ENCODE measurements around the gene NUCB1.

Gene NUCB1

DNA sequence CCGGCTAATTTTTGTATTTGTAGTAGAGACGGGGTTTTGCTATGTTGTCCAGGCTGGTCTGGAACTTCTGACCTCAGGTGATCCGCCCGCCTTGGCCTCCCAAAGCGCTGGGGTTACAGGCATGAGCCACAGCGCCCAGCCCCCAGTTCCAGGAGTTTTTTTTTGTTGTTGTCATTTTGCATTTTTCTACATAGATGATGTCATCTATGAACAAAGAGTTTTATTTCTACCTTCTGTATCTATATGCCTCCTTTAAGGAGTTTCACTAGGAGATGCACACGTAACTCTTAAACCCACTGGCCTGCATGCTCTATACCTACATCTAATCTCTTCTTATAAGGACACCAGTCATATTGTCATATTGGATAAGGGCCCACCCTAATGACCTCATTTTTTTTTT, 38.1 kb downstream of the NUCB1 start:
- no peak for DNase-seq

DNA sequence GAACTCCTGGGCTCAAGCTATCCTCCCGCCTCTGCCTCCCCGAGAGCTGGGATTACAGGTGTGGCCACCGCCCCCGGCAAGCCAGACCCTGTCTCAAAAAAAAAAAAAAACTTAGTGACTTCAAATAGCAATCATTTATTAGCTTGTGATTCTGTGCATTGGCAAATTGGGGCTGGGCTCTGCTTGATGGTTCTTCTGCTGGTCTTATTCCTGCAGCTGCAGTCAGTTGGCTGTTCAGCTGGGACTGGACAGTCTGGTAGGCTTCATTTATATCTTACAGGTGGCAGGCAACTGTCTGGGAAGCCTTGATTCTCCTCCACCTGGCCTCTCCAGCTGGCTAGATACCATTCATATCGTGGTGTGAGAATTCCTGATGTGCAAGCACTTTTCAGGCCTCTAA, 40.8 kb downstream of the NUCB1 start:
- no peak for DNase-seq

DNA sequence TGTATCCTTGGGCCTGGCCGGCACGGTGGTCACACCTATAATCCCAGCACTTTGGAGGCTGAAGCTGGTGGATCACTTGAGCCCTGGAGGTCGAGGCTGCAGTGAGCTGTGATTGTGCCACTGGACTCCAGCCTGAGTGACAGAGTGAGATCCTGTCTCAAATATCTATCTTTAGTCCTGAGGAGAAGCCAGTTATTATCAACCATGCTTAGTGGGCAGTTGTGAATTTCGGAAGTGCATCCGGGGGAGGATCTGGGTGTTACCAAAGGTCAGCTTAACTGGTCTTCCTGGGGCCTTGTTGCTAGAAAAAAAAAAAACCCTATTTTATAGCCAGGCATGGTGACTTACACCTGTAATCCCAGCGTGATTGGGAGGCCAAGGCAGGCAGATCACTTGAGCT, 43.0 kb downstream of the NUCB1 start:
- no peak for DNase-seq

DNA sequence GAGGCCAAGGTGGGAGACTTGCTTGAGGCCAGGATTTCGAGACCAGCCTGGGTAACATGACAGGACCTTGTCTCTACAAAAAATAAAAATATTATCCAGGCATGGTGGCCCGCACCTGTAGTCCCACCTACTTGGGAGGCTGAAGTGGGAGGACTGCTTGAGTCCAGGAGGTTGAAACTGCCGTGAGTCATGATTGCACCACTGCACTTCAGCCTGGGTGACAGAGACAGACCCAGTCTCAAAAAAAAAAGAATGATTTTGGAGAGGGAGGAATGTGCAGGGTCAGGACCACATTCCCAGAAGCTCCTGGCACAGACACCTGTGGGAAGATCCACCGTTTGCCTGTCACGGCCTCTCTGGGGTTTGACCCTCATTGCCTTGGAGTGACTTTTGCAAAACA, 45.3 kb downstream of the NUCB1 start:
- no peak for DNase-seq

DNA sequence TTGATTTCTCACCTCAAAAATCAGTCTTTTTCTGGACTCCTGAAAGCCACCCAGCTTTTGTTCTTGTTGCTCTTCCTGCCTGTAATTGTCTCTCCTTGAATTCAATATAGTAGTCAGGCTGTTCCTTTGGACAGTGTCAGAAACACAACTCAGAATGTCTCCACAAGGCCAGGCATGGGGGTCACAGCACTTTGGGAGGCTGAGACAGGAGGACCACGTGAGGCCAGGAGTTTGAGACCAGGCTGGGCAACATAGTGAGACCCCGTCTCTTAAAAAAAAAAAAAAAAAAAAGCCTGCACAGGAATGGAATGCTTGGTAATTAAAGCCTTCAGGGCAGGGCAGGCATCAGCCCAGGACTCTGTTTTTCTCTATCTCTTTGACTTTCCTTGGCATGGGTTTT, 45.7 kb downstream of the NUCB1 start:
- DNase-seq: no peak

DNA sequence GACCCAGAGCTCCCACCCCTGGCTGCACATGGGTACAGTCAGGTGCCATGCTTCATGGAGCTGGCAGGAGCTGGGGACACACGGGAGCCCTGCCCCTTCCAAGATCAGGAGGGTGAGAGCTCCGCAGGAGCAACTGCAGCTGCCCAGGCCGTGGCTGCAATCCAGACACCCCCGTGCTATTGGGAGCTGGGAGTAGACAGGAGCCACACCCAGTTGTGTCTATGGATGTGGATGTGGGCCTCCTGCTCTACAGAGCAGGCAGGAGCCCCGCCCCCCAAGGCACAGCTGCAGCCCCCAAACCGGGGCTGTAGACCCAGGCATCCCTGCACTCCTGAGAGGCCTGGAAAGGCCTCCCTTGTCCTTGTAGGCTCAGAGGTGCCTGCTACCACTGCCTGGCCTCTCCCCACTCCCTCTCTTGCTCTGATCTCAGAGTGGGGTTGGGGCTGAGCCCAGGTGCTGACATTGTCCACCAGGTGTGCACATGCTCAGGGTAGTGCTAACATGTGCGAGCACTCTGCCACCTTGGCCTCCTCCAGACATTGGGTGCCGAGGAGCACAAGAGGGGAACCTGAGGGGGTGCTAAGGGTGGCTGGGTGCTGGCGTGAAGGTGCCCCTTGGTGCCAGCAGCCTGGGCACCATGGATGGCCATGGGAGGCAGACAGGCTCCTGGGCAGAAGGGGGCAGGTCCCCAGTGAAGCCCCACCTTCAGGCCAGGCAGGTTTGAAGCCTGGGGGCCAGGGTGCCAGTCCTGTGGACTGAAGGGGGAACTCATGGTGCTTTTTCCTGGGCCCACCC, 46.5 kb downstream of the NUCB1 start:
- no peak for DNase-seq

DNA sequence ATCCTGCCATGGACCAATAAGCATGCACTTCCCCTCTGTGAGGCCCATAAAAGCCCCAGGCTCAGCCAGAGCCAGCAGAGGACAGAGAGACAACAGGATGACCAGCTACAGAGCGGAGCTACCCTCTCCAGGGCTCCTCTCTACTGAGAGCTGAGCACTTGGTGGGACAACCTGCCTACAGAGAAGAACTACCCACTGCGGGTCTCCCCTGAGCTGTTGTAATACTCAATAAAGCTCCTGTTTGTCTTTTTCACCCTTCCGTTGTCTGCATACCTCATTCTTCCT, 47.1 kb downstream of the NUCB1 start:
- no peak for DNase-seq

DNA sequence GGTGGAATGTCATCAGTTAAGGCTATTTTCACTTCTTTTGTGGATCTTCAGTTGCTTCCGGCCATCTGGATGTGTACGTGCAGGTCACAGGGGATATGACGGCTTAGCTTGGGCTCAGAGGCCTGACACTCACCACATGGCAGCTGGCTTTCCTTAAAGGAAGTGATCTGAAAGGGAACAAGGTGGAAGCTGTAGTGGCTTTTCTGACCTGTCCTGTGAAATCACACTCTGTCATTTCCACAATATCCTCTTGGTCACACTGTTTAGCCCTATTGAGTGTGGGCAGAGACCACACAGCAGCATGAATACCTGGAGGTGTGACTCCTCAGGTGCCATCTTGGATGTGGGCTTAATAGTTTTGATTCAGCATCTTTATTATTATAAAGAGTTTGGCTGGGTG, 50.0 kb downstream of the NUCB1 start:
- no peak for DNase-seq

DNA sequence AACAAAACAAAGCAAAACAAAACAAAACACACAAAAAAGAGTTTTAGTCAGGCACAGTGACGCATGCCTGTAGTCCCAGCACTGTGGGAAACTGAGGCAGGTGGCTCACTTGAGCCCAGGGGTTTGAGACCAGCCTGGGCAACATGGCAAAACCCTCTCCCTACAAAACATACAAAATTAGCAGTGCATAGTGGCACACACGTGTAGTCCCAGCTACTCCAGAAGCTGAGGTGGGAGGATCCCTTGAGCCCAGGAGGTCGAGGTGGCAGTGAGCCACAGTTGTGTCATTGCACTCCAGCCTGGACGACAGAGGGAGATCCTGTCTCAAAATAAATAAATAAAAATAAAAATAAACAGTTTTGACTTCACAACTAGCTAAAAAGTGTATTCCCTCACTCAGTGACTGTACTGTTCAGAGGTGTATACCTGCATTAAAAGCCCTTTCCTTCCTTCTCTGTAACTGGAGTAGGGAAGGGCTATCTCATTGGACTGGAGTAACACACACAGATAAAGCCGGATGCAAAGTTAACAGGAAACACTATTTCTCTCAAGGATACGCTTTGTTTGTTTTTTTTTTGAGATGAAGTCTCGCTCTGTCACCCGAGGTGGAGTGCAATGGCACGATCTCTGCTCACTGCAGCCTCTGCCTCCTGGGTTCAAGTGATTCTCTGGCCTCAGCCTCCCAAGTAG, 50.9 kb downstream of the NUCB1 start:
- DNase-seq: no peak

DNA sequence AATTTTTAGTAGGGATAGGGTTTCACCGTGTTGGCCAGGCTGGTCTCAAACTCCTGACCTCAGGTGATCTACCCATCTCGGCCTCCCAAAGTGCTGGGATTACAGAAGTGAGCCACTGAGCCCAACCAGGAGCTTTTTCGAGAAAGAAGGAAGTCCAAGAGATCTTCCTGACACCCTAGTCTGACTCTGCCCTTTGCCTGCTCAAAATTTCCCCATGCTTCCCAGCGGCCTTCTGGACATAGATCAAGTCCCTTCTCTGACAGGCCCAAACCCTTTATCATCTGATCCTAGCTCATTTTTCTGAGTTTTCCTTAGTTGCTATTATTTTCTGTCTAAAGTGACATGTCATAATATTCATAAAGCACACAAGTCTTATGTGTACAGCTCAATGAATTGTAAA, 53.0 kb downstream of the NUCB1 start:
- DNase-seq: no peak

DNA sequence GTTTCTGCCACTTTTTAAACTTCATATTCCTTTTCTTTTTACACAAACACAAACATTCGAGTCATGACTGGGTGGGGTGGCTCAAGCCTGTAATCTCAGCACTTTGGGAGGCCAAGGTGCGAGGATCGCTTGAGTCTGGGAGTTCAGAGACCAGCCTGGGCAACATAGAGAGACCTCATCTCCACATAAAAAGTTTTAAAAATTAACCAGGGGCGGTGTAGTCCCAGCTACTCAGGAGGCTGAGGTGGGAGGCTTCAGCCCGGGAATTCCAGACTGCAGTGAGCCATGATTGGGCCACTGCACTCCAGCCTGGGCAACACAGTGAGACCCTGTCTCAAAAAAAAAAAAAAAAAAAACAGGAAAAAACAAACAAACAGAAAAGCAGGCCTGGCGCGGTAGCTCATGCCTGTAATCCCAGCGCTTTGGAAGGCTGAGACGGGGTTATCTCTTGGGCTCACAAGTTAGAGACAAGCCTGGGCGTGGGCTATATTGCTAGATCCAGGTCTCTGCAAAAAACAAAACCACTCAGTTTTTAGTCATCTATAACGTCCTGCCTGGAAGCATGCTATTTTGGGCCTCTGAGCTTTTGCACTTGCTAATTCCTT, 54.0 kb downstream of the NUCB1 start:
- no peak for DNase-seq

DNA sequence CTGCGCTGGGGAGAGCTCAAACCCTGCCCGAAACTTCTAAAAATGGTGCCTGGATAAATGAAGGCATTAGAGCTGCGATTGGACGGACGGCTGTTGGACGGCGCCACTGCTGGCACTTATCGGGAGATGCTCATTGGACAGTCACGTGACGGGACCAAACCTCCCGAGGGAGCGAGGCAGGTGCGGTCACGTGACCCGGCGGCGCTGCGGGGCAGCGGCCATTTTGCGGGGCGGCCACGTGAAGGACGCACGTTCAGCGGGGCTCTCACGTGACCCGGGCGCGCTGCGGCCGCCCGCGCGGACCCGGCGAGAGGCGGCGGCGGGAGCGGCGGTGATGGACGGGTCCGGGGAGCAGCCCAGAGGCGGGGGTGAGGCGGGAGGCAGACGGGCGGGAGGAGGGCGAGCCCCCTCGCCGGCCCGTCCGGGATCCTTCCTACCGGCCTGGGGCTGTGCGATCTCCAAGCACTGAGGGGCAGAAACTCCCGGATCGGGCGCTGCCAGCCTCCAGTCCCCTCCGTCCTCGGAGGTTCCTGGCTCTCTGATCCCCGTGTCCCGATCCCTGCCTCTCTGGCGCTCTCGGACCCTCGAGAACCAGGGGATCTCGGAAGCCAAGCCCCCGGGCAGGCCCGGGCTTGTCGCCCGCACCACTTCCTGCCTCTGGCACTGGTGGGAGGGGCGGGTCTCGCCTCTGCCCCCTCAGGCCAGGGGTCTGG, 54.6 kb downstream of the NUCB1 start, which contains the start of gene BAX:
TSS of gene BAX (plus strand) at position 281 of the 713 bp plus-strand sequence. CDS start at position 335, 54 bp downstream.
- peak; percentile 96 for DNase-seq

DNA sequence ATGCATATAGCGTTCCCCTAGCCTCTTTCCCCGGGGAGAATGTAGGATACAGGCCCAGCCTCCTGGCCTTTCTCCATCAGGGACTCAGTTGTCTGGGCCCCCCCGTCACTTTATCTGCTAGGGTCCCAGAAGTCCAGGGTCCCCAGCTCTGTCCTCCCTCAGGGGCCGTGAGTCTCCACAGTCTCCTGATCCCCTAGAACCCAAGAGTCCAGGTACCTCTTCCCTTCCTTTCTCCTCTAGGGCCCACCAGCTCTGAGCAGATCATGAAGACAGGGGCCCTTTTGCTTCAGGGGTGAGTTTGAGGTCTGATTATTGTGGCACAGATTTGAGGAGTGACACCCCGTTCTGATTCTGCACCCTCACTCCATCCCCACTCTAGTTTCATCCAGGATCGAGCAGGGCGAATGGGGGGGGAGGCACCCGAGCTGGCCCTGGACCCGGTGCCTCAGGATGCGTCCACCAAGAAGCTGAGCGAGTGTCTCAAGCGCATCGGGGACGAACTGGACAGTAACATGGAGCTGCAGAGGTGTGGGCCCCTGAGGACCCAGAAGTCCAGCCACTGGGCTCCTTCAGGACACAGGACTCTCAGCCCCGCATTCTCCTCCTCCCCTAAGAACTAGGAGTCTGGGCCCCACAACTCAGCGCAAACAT, 55.3 kb downstream of the NUCB1 start:
- no peak for DNase-seq

DNA sequence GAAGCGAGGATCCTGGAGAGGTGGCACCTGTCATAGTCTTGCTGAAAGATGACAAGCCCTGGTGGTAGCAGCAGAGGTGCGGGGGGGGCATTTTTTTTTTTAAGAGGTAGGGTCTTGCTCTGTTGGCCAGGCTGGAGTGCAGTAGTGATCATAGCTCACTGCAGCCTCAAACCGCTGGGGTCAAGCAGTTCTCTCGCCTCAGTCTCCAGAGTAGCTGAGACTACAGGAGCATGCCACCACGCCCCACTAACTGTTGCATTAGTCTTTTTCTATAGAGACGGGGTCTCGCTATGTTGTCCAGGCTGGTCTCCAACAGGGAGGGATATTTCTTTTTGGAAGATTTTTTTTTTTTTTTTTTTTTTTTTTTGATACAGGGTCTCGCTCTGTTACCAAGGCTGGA, 57.9 kb downstream of the NUCB1 start:
- no peak for DNase-seq

DNA sequence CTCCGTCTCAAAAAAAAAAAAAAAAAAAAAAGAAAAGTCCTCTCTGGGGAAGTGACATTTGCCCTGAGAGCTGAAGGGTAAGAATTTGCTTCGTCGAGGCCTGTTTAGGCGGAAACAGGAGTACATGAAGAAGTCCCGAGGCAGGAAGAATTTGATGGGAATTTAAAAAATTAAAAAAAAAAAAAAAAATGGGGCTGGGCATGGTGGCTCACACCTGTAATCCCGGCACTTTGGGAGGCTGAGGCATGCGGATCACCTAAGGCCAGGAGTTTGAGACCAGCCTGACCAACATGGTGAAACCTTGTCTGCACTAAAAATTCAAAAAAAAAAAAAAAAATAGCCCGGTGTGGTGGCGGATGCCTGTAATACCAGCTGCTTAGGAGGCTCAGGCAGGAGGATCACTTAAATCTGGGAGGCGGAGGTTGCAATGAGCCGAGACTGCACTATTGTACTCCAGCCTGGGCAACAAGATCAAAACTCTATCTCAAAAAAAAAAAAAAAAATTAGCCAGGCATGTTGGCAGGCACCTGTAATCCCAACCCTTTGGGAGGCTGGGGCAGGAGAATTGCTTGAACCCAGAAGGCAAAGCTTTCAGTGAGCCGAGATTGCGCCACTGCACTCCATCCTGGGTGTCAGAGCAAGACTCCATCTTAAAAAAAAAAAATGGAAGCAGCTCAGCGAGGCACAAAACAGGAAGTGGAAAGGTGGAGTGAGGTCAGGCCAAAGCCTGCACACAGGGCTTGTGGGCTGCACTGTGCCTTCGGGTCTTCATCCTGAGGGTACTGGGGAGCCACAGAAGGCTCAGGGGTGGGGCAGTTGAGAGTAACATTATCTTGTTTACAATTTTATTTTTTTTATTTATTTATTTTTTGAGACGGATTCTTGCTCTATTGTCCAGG, 59.5 kb downstream of the NUCB1 start:
- no peak for DNase-seq

DNA sequence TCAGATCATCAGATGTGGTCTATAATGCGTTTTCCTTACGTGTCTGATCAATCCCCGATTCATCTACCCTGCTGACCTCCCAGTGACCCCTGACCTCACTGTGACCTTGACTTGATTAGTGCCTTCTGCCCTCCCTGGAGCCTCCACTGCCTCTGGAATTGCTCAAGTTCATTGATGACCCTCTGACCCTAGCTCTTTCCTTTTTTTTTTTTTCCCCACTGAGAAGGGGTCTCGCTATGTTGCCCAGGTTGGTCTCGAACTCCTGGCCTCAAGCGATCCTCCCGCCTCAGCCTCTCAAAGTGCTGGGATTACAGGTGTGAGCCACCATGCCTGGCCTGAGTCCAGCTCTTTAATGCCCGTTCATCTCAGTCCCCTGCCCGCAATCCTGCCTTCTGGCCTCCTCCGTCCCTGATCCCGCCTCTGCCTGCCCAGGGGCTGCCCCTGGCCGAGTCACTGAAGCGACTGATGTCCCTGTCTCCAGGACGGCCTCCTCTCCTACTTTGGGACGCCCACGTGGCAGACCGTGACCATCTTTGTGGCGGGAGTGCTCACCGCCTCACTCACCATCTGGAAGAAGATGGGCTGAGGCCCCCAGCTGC, 61.0 kb downstream of the NUCB1 start:
- no peak for DNase-seq

DNA sequence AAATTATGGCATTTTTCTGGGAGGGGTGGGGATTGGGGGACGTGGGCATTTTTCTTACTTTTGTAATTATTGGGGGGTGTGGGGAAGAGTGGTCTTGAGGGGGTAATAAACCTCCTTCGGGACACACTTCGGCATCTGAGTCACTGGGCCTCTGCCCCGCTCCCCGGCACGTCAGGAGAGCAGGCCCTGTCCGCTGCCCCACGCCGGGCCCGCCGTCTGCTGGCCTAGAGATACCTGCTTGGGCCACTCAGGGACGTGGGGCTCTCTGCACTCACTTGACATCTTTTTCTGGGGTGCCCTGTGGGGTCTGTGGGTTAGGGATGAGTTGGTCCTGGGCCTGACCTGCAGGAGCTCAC, 61.5 kb downstream of the NUCB1 start:
- DNase-seq: no peak

DNA sequence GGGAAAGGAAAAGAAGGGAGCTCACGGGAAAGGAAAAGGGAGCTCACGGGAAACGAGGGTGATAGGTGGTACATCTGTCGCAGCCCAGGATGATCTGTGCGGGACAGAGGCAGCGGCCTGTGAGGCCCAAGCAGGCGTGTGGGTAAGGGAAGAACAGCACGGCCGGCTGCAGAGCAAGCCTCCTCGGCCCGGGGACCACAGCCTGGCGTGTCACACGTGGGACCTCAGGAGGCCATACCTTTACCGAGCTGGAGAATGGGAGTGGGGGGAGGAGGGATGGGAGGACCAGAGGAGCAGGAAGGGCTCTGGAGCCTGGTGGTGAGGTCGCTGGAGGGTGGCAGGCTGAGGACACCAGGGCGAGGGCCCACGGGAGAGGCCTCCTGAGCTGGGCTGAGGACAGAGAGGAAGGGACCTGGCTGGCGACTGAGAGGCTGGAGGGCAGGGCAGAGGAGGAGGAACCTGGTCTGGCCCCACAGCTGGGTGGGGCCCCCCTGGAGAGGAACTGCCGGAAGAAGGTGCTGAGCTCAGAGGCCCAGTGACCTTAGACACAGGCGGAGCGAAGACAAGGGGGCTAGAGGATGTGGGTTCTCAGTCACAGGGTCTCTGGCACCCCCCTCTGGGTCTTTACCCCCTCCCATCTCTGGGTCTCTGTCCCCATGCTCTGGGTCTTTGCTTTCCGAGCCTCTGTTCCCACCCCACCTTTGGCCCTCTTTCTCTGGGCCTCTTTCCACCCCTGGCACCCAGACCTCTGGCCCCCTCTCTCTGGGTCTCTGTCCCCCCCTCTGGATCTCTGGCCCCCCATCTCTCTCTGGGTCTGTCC, 62.1 kb downstream of the NUCB1 start:
- DNase-seq: no peak

DNA sequence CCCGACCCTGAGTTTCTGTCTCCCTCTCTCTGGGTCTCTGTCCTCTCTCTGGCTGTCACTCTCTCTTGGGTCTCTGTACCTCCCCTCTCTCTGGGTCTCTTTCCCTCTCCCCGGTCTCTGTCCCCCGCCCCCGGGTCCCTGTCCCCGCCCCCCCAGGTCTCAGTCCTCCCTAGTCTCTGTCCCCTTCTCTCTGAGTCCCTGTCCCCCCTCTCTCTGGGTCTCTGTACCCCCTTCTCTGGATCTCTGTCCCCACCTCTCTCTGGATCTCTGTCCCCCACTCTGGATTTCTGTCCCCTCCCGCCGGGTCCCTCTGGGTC, 62.7 kb downstream of the NUCB1 start:
- DNase-seq: no peak

DNA sequence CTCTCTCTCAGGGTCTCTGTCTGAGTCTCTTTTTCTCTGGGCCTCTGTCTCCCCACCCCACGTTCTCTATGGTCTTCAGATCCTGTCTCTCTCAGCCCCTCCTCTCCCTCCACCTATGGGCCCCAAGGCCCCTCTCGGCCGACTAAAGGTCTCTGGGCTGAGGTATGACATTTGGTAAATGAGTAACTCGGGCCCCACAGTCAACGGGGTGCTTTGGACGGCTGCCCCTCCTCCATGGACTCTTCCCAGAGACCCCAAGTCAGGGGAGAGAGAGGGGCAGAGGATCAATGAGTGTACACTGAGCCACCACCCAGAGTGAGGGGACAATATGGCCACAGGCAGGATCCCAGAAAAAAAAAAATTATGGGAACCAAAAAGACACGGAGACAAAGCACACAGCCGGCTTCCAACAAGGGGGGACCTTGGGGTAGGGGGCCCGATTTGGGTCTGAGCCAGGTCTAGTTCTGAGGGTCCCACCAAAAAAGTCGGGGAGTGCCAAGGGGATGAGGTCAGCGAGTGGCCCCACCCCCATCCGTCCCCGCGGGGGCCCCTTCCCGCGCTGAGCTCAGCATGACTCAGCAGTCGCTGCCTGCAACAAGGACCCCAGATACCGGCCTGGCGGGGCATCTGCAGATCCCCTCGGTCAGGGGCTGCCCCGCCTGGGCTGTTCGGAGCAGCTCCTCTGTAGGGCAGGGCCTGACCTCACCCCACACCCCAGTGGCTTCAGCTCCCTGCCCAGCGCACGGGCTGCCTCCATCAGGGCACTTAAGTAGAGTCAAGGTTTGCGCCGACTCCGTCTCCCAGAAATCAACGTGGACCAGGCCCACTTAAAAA, 63.5 kb downstream of the NUCB1 start:
- no peak for DNase-seq

Measured in NCI-H446 treated with DMSO at 0.1 percent for 48 hours (cell line).